ENCODE measurements around the gene TNFAIP8.
A peak's percentile ranks its signal among the peaks of the same experiment; 100 is the strongest.

Gene TNFAIP8

GRCh38 chr5:119319890-119320289, 35.9 kb upstream of the TNFAIP8 start:
- DNase-seq (ENCODE audit: low read depth), result no peak
- no peak for TF ChIP-seq CTCF (IDR thresholded peaks at IDR 0.05; ENCODE audit: insufficient read depth, low read depth, low read length, missing control alignments)

GRCh38 chr5:119321569-119322311, 34.1 kb upstream of the TNFAIP8 start:
- no peak for DNase-seq (ENCODE audit: low read depth)
- H3K4me3 ChIP-seq (ENCODE audit: low read depth, low read length), result no peak overlapping the region
- no peak for TF ChIP-seq CTCF (IDR thresholded peaks at IDR 0.05; ENCODE audit: insufficient read depth, low read depth, low read length, missing control alignments)

More at GRCh38 chr5:119319890-119320289, 35.9 kb upstream of the TNFAIP8 start:
- H3K4me3 ChIP-seq (ENCODE audit: low read depth, low read length), result no peak overlapping the region

- no peak for DNase-seq (ENCODE audit: low read depth)
Observed at GRCh38 chr5:119322312-119322947, 33.4 kb upstream of the TNFAIP8 start.

GRCh38 chr5:119322948-119323537, 32.8 kb upstream of the TNFAIP8 start:
- H3K4me3 ChIP-seq (ENCODE audit: low read depth, low read length), result peak overlapping the region; percentile 1; the same call in 1 of the 2 replicates
- no peak for TF ChIP-seq CTCF (IDR thresholded peaks at IDR 0.05; ENCODE audit: insufficient read depth, low read depth, low read length, missing control alignments)
- peak; percentile 66 for DNase-seq (ENCODE audit: low read depth)

More at GRCh38 chr5:119322312-119322947, 33.4 kb upstream of the TNFAIP8 start:
- peak overlapping the region; percentile 1; the same call in 1 of the 2 replicates for H3K4me3 ChIP-seq (ENCODE audit: low read depth, low read length)
- no peak for TF ChIP-seq CTCF (IDR thresholded peaks at IDR 0.05; ENCODE audit: insufficient read depth, low read depth, low read length, missing control alignments)

- no peak for DNase-seq (ENCODE audit: low read depth)
- H3K4me3 ChIP-seq (ENCODE audit: low read depth, low read length), result no peak overlapping the region
- no peak for TF ChIP-seq CTCF (IDR thresholded peaks at IDR 0.05; ENCODE audit: insufficient read depth, low read depth, low read length, missing control alignments)
Observed at GRCh38 chr5:119323601-119324000, 32.2 kb upstream of the TNFAIP8 start.

GRCh38 chr5:119324842-119325241, 31.0 kb upstream of the TNFAIP8 start:
- H3K4me3 ChIP-seq (ENCODE audit: low read depth, low read length), result no peak overlapping the region
- no peak for TF ChIP-seq CTCF (IDR thresholded peaks at IDR 0.05; ENCODE audit: insufficient read depth, low read depth, low read length, missing control alignments)
- DNase-seq (ENCODE audit: low read depth), result no peak
